ENCODE measurements around the gene CRTAP. TPM values are rescaled to one million over a fixed set of nuclear protein-coding genes. Genes with fewer than 3 reads are reported as not detected.

The CRTAP gene
- total and polyA plus RNA-seq, 2 of the 13 experiments (the other 11 are each of a cell fraction or from before 2014, with no cell fraction given), result 54.2 to 119 TPM

GRCh38 chr3:33113772-33114621, at the start of gene CRTAP (continued):
- TF ChIP-seq ZNF639 (CRISPR knock-in tag; conservative IDR thresholded peaks at IDR 0.05) (no peak), ZNF329 (CRISPR knock-in tag; IDR thresholded peaks at IDR 0.05; ENCODE audit: low read depth) (no peak), ZHX1 (CRISPR knock-in tag; IDR thresholded peaks at IDR 0.05; ENCODE audit: low read depth) (peak; percentile 51; the same call in 1 of the 2 replicates), NFKB2 (CRISPR knock-in tag; IDR thresholded peaks at IDR 0.05; ENCODE audit: borderline replicate concordance) (no peak), AGO1 (IDR thresholded peaks at IDR 0.05; ENCODE audit: low read depth, low read length, poor library complexity, severe bottlenecking) (no peak), ZNF777 (CRISPR knock-in tag; IDR thresholded peaks at IDR 0.05) (peak; percentile 99), KLF13 (CRISPR knock-in tag; IDR thresholded peaks at IDR 0.05) (no peak), ZNF256 (CRISPR knock-in tag; conservative IDR thresholded peaks at IDR 0.05) (no peak), ZNF558 (CRISPR knock-in tag; IDR thresholded peaks at IDR 0.05; ENCODE audit: borderline replicate concordance) (peak; percentile 84; the same call in 1 of the 2 replicates), PCBP2 (optimal IDR thresholded peaks at IDR 0.05; ENCODE audit: low read depth, low read length, poor library complexity, severe bottlenecking) (no peak), NCOR1 (IDR thresholded peaks at IDR 0.05; ENCODE audit: borderline replicate concordance, low read length) (no peak), TSC22D2 (CRISPR knock-in tag; IDR thresholded peaks at IDR 0.05; ENCODE audit: borderline replicate concordance) (no peak), ARNTL (CRISPR knock-in tag; IDR thresholded peaks at IDR 0.05) (no peak), BRD4 (CRISPR knock-in tag; IDR thresholded peaks at IDR 0.05) (peak; percentile 26; the same call in 1 of the 2 replicates), GZF1 (CRISPR knock-in tag; IDR thresholded peaks at IDR 0.05) (no peak), HMG20A (CRISPR knock-in tag; IDR thresholded peaks at IDR 0.05; ENCODE audit: borderline replicate concordance) (no peak), E2F5 (CRISPR knock-in tag; conservative IDR thresholded peaks at IDR 0.05) (no peak), ZNF574 (CRISPR knock-in tag; IDR thresholded peaks at IDR 0.05) (peak; percentile 73; the same call in 1 of the 2 replicates), ZNF317 (CRISPR knock-in tag; IDR thresholded peaks at IDR 0.05) (no peak), ZNF337 (CRISPR knock-in tag; IDR thresholded peaks at IDR 0.05; ENCODE audit: borderline replicate concordance, low read depth) (peak; percentile 90; the same call in 1 of the 2 replicates)

All from HepG2 (cell line).